ENCODE measurements around the gene RRP15. TPM values are rescaled to one million over a fixed set of nuclear protein-coding genes. Genes with fewer than 3 reads are reported as not detected.

RRP15 gene
- total RNA-seq, 1 donor from 2014 or later: 20.8 TPM

DNA sequence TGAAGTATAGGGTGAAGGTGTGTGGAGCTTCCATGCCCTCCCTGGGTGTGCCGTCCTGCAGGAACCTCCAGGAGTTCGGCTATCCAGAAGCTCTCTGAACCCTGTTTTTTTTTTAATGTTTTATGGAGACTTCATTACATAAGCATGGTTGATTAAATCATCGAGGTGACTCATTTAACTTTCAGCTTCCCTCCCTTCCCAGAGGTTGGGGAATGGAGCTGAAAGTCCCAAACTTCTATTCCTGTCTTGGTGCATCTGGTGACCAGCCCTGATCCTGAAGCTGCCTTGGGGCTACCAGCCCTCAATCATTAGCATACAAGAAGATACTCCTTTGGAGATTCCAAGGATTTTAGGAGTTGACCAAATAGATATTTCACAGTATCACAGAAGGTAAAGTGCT, 9.5 kb downstream of the RRP15 start:
- Histone ChIP-seq H3K27ac (replicated peaks) (no peak overlapping the region), H3K27me3 (ENCODE audit: low read depth) (no peaks in the 10 kb centered on the region), H3K4me1 (peaks cover 12% of the 10 kb centered on the region), H3K9me3 (replicated peaks) (no peaks in the 10 kb centered on the region), H3K36me3 (peaks cover 6% of the 10 kb centered on the region), H3K4me3 (no peak overlapping the region)
- no peak for DNase-seq
- TF ChIP-seq, protein P1, sequence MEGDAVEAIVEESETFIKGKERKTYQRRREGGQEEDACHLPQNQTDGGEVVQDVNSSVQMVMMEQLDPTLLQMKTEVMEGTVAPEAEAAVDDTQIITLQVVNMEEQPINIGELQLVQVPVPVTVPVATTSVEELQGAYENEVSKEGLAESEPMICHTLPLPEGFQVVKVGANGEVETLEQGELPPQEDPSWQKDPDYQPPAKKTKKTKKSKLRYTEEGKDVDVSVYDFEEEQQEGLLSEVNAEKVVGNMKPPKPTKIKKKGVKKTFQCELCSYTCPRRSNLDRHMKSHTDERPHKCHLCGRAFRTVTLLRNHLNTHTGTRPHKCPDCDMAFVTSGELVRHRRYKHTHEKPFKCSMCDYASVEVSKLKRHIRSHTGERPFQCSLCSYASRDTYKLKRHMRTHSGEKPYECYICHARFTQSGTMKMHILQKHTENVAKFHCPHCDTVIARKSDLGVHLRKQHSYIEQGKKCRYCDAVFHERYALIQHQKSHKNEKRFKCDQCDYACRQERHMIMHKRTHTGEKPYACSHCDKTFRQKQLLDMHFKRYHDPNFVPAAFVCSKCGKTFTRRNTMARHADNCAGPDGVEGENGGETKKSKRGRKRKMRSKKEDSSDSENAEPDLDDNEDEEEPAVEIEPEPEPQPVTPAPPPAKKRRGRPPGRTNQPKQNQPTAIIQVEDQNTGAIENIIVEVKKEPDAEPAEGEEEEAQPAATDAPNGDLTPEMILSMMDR (IDR thresholded peaks at IDR 0.05; ENCODE audit: borderline replicate concordance): no peak
- intact Hi-C loops (cut with micrococcal nuclease): no loop called here

DNA sequence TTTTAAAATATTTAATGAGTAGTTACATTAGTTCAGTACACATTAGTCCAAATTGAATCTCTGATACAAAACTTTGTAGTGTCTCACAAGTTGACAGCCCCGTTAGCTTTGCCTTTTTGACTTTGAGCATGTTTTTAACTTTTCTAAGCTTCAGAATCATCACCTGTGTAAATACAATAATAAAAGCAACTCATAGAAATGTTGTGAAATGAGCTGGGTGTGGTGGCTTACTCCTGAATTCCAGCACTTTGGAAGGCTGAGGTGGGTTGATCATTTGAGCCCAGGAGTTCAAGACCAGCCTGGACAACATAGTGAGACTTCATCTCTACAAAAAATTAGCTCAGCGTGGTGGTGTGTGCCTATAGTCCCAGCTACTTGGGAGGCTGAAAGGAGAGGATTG, 11.1 kb downstream of the RRP15 start:
- Histone ChIP-seq H3K27ac (replicated peaks) (no peak overlapping the region), H3K4me3 (no peak overlapping the region), H3K27me3 (ENCODE audit: low read depth) (no peaks in the 10 kb centered on the region), H3K9me3 (replicated peaks) (no peaks in the 10 kb centered on the region), H3K36me3 (peaks cover 6% of the 10 kb centered on the region), H3K4me1 (peaks cover 12% of the 10 kb centered on the region)
- intact Hi-C loops (cut with micrococcal nuclease): no loop called here
- TF ChIP-seq, protein P1 (IDR thresholded peaks at IDR 0.05; ENCODE audit: borderline replicate concordance): no peak
- no peak for DNase-seq

DNA sequence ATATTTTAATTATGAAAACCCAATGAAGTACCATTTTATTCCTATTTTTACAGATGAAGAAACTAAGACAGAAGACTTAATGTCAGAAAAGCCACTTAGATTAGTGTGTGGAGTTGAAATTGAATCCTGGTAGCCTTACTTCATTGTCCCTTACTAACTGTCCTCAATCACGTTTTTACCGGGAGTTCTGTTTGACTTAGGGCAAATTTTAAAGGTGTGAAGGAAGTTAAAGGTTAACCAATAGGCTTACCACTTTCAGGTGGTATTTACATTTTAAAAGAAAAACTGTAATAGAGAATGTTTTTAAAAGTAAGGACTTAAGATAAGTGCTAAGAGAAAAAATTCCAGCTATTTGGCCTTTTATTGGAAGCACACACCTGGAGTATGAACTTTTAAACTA, 12.4 kb downstream of the RRP15 start:
- no peak overlapping the region for H3K4me3 ChIP-seq
- H3K27me3 ChIP-seq (ENCODE audit: low read depth): no peaks in the 10 kb centered on the region
- TF ChIP-seq, protein P1 (IDR thresholded peaks at IDR 0.05; ENCODE audit: borderline replicate concordance): no peak
- intact Hi-C loops (cut with micrococcal nuclease): no loop called here
- peaks cover 6% of the 10 kb centered on the region for H3K36me3 ChIP-seq
- no peak for DNase-seq
- H3K4me1 ChIP-seq: peaks cover 12% of the 10 kb centered on the region
- no peak overlapping the region for H3K27ac ChIP-seq (replicated peaks)
- H3K9me3 ChIP-seq (replicated peaks): no peaks in the 10 kb centered on the region

DNA sequence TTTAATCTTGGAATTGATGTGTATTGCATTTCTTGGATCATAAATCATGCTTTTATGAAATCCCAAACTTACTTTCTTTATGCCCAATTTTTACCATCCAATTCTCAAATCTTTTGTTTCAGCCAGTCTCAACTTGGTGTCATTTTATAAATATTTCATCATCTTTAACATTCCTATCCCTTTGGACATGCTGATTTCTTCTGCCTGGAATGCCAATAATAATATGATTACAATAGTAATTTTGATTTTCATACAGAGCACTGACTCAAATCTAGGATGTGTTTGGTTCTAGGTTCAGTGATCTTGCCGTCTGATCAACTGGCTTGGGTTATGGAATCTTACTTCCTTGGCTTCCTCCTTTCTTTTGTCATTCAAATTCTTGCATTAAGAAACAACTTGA, 12.8 kb downstream of the RRP15 start:
- H3K27me3 ChIP-seq (ENCODE audit: low read depth): no peaks in the 10 kb centered on the region
- no peak overlapping the region for H3K27ac ChIP-seq (replicated peaks)
- no peak overlapping the region for H3K4me3 ChIP-seq
- TF ChIP-seq, protein P1 (IDR thresholded peaks at IDR 0.05; ENCODE audit: borderline replicate concordance): no peak
- peaks cover 6% of the 10 kb centered on the region for H3K36me3 ChIP-seq
- intact Hi-C loops (cut with micrococcal nuclease): no loop called here
- H3K4me1 ChIP-seq: peaks cover 12% of the 10 kb centered on the region
- no peaks in the 10 kb centered on the region for H3K9me3 ChIP-seq (replicated peaks)
- no peak for DNase-seq

DNA sequence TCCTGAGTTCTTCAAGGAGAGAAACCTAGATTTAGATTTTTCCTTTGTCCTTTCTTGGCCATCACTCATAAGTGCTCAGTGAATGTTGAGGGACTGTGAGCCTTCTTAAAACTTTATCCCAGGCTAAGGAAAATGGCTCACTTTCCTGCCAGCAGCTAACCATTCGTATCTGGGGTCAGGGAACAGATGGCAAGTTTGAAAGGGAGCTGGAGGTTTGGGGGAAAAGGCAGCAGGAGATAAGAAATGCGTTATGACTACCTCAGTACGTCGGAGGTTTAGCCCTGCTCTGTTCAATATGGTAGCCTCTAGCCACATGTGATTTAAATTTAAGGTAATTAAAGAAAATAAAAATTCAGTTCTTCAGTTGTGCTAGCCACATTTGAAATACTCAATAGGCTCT, 13.3 kb downstream of the RRP15 start:
- Histone ChIP-seq H3K27ac (replicated peaks) (no peak overlapping the region), H3K36me3 (peaks cover 6% of the 10 kb centered on the region), H3K4me3 (no peak overlapping the region), H3K4me1 (peaks cover 12% of the 10 kb centered on the region), H3K27me3 (ENCODE audit: low read depth) (no peaks in the 10 kb centered on the region), H3K9me3 (replicated peaks) (no peaks in the 10 kb centered on the region)
- intact Hi-C loops (cut with micrococcal nuclease): no loop called here
- DNase-seq: no peak
- TF ChIP-seq, protein P1 (IDR thresholded peaks at IDR 0.05; ENCODE audit: borderline replicate concordance): no peak

DNA sequence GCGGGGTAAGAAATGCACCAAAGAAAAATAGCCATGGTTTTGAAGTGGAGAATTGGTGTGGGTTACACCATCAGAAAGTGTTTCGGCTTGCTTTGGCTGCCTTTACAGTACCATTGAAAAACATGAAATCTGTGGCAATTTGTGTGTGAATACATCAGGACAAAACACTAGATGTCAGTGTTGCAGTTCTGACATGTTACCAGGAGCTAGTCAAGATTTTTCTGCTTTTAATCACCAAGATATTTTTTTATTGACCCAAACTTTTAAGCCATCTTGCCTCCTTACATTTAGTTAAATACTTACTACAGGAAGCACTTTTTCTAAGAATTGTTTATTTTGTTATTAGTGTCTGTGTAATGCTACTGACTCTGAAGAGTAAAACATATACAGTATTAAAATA, 14.3 kb downstream of the RRP15 start:
- no peaks in the 10 kb centered on the region for H3K9me3 ChIP-seq (replicated peaks)
- no peak overlapping the region for H3K4me3 ChIP-seq
- DNase-seq: no peak
- H3K27me3 ChIP-seq (ENCODE audit: low read depth): no peaks in the 10 kb centered on the region
- peaks cover 16% of the 10 kb centered on the region for H3K4me1 ChIP-seq
- peaks cover 5% of the 10 kb centered on the region for H3K36me3 ChIP-seq
- intact Hi-C loops (cut with micrococcal nuclease): no loop called here
- TF ChIP-seq, protein P1 (IDR thresholded peaks at IDR 0.05; ENCODE audit: borderline replicate concordance): peak; percentile 59
- no peak overlapping the region for H3K27ac ChIP-seq (replicated peaks)
